ENCODE data around the gene CST1.

- TF ChIP-seq POLR2A (IDR thresholded peaks at IDR 0.05; ENCODE audit: low read depth, low read length) (no peak), POLR2AphosphoS5 (IDR thresholded peaks at IDR 0.05; ENCODE audit: low read depth, low read length) (no peak), TAF1 (IDR thresholded peaks at IDR 0.05; ENCODE audit: borderline replicate concordance, low read depth, low read length) (no peak)
Observed at GRCh38 chr20:23794841-23795240, 44.1 kb upstream of the CST1 start.
